ENCODE data around the gene CACHD1.

The CACHD1 gene

GRCh38 chr1:64555947-64556346 lies 86.0 kb downstream of the CACHD1 start:
- no peak for DNase-seq

DNA sequence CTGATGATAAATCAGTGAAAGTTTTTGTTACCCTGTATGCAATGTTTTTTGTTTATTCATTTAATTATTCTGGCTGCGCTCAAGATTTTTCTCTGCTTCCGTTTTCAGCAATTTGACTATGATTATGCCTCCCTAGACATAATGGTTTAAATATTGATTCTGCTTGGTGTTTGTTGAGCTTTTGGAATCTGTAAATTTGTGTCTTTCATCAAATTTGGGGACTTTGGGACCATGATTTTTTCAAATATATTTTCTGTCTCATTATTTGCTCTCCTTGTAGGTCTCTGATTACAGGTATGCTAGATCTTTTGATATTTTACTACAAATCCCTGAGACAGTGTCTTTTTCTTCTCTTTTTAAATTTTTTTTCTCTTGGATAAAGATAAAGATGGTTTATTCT lies 92.1 kb downstream of the CACHD1 start:
- no peak for DNase-seq

- DNase-seq, result no peak
These were observed 94.1 kb downstream of the CACHD1 start for GRCh38 chr1:64563958-64564565.

DNA sequence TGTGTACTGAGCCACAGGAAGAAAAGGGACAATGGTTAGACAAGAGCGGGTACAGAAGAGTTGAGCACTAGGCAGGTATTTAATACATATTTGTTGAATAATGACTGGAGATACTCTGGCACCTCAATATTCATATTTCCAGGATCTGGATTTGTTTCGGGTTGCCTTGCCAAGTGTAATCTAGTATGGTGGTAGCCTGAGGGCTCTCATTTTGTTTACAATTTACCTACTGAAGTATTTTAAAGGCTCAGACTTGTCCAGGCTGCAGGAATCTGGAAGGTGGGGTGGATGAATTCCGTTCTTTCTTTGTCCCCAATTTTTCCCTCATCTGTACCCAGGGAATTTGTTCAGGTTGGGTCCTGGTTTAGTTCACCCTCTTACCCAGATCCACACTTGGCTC lies 95.0 kb downstream of the CACHD1 start:
- DNase-seq, result no peak

DNA sequence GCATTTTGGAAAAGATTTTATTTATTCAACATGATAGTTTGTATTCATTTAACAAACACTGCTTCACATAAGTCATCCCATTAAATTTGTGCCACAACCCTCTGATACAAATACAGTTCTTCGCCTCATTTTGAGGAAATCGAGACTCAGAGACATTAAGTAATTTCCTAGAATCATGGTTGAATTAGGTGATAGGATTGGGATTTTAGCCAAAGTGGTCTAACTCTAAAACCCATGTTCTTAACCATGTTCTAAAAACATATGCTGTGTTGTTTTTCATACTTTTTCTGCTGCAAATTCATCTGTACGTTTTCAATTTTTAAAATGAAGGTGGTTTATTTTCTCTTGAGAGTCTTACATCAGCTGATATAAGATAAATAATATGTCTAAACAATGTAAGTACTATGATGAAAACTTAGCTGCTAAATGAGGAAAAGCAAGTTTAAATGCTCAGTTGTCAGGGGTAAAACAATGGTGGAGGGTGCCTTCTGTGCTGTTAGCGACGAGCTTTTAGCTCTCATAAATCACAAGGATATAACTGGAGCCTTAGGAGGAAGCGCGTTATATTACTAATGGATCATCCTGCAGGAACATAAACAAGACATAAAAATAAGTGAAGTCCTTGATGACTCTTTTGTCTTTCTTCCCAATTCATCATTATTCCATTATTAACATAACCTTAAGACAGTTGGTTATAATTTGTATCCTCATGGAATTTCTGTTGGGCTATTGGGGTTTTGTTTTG lies 97.7 kb downstream of the CACHD1 start:
- DNase-seq, result no peak

- no peak for DNase-seq
These were observed 98.2 kb downstream of the CACHD1 start for GRCh38 chr1:64568171-64568450.

GRCh38 chr1:64569411-64569810 lies 99.5 kb downstream of the CACHD1 start:
- DNase-seq, result no peak

GRCh38 chr1:64570267-64570855 lies 100.4 kb downstream of the CACHD1 start:
- DNase-seq, result no peak

DNA sequence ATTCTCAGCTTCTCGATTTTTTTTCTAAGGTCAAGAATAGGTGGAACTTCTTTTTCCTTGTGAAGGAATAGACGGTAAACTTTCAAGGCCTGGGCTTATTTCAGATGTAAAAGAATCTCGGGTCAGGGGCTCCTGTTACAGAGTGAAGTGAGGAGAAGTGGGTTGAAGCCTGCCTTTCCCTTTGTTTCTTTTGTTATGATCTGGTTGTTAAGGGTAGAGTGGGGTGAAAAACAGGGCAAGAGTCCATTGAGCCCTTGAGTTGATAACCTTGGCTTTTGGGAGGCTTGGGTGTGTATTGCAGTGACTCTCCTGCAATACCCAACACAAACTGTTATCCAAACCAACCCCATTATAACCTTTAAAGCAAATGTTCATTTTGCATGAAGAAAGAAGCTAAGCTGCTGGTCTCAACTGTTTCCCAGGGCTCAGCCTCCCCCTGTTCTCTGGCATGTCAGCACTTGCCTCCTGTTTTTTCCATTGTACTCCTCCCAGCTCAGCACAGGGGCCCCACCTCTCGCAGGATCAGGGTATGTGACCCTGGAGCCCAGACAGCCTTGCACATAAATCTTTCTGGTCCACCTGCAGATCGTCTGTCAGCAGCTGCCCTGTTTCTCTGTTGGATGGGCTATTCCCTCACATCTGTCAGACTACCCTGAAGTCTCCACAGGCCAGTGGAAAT lies 102.4 kb downstream of the CACHD1 start:
- DNase-seq, result no peak

DNA sequence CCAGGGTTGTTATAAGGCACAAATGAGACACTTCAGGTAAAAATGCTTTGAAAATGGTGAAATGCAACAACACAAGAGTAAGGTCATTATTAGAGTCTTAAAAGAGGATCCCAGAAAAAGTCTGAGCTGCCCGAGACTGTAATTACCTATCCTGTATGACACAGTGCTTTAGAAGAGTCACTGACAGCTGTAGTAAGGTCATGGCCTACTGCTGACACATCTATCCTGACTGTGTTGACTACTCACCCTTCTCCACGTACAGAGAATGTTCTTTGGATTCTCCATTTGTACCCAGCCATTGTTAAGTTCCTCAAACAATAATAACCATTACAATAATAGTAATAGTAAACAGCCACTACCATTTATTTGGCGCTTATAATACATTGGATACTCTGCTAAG lies 104.4 kb downstream of the CACHD1 start:
- DNase-seq, result no peak

DNA sequence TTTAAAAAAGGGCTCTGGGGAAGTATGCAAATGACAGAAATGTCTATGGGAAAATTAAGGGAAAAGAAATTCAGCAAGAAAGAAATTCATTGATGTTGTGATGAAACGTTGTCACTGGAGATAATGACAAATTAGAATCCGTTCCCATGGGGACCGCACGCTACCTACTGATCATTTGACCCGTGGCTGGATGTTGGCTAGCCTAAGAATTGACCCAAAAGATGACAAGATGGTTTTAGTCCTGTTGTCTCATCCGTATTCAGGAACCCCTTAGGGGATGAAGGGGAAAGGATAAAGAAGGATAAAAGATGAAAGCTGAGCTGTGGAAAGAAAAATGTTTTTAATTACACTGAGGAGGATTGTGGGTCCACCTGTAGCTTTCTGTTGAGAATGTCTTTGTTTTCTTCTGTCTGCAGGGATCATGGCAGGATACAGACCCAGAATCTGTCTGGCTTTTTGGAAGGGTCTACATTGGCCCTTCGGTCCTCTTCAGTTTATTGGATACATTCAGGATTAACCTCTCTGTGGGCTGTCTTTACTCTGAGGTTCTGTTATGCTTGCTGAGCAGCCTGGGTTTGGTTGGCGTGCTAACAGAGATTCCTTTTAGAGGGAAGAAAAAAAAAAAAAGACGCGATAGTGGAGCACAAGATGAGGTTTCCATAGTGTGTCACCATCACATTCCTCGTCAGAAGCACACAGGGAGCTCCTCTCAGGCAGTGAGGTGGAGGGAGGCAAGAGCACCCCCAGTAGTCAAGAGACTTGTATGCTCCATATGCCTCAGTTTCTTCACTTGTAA lies 106.2 kb downstream of the CACHD1 start:
- no peak for DNase-seq

DNA sequence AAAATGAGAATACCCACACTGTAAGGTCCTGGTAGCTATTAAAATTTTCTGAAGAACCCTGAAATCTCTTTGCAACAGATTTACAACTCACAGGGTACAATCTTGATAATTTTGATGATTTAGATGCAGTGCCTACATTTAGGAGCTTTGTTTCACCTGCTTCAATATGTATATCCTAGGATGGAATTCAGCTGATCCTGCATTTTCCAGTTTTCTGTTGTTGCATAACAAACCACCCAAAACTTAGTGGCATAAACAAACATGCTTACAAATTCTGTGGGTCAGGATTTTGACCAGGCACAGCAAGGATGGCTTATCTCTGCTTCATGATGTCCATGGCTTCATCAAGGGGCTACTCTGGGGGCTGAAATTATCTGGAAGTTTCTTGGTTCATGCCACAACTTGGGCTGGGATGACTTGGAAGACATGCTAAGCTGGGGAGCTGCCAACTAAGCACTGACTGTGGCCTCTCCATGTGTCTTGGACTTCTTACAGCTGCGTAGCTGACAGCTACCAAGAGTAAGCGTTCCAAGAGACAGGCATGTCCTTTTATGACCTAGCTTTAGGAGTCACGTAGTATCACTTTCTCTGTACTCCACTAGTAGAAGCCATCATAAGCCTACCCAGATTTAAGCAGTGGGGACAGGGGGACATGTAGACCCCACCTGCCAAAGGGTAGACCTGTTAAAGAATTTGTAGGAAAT lies 108.5 kb downstream of the CACHD1 start:
- no peak for DNase-seq

GRCh38 chr1:64579767-64580166 lies 109.8 kb downstream of the CACHD1 start:
- DNase-seq, result no peak

- no peak for DNase-seq
These were observed 111.4 kb downstream of the CACHD1 start for GRCh38 chr1:64581135-64581842.

GRCh38 chr1:64581843-64582185 lies 111.9 kb downstream of the CACHD1 start:
- no peak for DNase-seq

DNA sequence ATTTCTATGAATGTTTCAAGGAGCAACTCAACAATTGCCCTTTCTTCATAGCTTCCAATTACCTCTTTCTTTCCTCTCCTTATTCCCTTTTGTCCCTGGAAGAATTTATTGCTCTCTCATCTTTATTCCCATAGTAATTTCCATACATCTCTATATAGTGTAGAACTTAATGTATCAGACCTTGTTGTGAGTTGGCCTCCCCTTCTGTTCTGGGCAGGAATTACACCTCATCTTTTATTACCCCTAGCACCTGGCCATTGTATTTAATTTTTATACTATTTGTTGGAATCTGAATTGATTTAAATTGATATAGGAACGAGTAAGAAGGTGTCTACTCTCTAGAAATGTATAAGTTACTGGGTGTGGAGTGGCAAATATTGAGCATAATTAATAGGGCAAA lies 114.5 kb downstream of the CACHD1 start:
- no peak for DNase-seq

- DNase-seq, result no peak
These were observed 118.9 kb downstream of the CACHD1 start for GRCh38 chr1:64588876-64589275.

DNA sequence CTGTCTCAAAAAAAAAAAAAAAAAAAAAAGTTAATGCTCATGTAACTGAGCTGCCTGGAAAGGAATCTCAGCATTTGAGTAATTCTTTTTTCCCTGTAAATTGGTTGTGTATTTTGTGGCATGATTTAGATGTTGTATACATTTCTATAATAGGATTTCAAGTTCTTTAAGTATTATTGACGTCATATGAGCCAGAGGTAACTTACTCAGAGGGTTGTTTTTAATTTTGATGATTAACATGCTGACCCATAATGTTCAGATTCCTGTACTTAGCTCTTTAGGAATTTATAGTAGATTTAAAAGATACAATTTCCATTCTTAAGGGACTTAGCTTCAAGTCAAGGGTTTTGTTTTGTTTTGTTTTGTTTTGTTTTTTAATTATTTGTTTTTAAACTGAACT lies 120.4 kb downstream of the CACHD1 start:
- no peak for DNase-seq

DNA sequence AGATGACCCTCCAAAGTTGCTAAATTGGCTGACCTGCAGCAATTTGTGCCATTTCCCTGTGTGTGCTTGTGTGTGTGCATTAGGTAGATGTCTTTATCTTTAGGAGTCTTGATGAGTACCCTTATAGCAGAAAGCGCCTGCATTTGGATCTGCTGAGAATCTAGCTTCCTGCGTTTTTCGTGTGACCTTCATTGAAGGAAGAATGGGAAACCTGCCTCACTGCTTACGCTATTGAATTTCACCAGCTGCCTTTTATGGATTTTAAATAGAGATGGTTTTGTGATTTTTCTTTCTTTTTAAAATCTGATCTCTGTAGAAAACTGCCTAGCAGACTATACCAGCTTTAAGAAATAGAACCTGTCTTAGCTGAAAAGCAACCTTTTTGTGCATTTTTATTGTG lies 124.5 kb downstream of the CACHD1 start:
- DNase-seq, result no peak

DNA sequence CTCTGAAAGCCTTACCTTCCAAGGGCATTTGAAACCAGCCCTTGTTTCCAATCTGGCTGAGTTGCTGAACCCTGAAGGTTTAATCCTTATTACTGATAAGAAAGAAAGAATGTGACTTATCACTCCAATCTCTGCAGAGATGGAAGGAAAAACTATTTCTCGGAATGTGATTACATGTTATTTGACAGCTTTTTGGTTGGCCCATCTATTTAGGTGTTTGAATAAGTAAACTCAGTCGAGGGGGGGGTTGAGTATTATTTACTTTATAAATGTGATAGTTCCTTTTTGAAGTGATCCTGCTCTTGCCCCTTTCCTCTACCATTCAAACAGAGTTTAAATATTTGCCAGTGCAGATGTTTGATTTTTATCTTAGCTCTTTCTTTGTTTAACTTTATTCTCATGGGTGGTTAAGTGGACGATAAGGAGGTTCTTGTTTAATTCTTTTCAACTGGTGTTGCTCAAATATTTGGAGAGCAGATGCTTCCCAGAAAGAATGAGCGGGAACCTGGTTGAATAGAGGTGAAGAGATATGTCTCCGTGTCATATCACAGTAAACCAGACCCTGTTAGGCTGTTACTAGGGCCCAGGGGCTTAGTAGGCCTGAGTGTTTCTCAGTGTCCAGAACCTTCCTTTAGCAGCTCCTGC lies 126.1 kb downstream of the CACHD1 start:
- no peak for DNase-seq

GRCh38 chr1:64597113-64597512 lies 127.2 kb downstream of the CACHD1 start:
- DNase-seq, result no peak
